HG02938 (cell line): Measurements from ENCODE around the gene C6orf62.
"Not testable (repeated sequence)": the region's sequence is repeated elsewhere in the genome, so short reads cannot be mapped to it uniquely, and the experiment has no call there.

Experiments
- ATAC-seq: cut with Tn5 transposase; IDR thresholded peaks from one replicate; pipeline ENCODE4 v1.9.1; 2021; ENCODE audit warnings: mild to moderate bottlenecking, moderate library complexity; ENCODE audit not compliant: unreplicated experiment

C6orf62 gene

DNA sequence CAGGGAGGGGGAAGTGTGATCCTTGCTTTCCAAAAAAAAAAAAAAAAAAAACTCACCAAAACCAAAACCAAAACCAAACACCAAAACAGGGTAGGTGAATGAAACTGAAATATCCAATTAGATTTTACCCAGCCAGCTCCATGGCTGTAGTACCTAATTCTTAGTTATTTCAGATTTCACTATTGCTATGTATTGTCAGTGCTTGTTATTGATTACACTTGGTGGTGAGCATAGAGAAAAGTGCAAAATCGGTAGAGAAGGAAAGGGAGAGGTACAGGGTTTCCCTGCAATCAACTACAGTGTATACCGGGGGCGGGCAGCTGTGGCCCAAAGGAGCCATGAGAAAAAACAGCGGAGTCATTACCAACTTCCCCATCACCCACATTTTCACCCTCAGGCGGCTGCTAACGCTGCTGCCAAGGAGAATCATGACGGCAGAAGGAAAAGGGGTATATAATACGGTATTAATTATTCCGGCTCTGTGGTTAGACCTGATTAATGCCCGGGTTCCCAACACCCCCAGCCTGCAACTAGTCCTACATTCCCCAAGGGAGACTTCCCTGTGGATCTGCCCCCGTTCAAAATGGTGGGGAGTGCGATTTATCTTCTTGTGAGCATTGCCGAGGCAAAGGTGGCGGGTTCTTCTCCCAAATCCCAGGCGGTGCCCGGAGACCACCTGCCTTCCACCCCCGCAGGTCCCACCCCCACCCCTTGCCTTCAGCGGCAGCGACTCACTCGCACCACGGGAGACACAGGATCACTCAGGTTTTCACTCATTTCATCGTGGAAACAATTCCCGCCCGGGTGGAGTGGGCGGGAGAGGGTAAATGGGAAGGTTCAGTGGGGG is at the start of gene C6orf62:
Gene C6orf62, minus strand, starts transcription at position 30 of the 847 bp plus-strand sequence. CDS start 486 bp downstream, outside the sequence.
- ATAC-seq, result peak; percentile 18

DNA sequence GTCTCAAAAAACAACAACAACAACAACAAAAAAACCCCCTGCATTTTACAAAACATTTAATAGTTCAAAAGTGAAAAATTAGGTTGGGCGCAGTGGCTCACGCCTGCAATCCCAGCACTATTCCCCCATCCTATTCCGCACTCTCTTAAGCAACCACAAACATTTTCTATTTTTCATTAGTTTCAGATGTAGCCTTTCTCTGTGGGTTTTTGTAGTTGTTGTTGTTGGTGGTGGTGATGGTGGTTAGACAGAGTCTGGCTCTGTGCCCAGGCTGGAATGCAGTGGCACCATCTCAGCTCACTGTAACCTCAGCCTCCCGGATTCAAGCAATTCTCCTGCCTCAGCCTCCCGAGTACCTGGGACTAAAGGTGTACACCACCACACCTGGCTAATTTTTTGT is 49.4 kb upstream of the C6orf62 start:
- no peak for ATAC-seq

DNA sequence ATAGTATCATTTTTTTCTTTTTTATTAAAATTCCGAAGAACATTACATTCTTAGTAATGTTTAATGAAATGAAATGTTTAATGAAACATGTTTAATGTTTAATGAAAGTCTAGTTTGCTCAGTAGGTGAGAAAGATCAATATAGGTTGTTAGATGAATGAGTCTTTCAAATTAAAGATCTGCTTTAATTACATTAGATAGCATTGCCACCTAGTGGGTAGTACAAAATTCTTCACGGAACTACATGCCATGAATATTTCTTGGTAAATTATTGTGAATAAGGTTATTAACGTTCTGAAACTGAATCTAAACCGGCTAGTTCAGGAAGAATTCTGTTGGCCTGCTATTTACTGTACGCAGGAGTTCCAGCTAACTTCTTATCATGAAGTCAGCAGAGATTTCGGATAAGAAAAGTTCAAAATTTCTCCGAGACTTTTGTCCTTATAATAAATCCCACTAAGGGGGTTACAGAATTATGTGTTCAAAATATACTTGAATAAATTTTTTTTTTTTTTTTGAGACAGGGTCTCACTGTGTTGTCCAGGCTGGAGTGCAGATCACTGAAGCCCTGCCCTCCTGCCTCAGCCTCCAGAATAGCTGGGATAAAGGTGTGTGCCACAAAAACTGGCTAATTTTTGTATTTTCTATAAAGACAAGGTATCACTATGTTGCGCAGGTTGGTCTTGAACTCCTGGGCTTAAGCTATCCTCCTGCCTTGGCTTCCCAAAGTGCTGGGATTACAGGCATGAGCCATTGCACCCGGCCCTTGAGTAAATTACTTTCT is 47.9 kb upstream of the C6orf62 start:
- no peak for ATAC-seq

DNA sequence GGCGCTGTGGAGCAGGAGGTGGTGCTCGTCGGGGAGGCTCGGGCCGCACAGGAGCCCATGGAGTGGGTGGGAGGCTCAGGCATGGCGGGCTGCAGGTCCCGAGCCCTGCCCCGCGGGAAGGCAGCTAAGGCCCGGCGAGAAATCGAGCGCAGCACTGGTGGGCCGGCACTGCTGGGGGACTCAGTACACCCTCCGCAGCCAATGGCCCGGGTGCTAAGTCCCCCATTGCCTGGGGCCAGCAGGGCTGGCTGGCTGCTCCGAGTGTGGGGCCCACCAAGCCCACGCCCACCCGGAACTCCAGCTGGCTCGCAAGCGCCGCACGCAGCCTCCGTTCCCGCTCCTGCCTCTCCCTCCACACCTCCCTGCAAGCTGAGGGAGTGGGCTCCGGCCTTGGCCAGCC is 47.0 kb upstream of the C6orf62 start:
- not testable (repeated sequence) for ATAC-seq

DNA sequence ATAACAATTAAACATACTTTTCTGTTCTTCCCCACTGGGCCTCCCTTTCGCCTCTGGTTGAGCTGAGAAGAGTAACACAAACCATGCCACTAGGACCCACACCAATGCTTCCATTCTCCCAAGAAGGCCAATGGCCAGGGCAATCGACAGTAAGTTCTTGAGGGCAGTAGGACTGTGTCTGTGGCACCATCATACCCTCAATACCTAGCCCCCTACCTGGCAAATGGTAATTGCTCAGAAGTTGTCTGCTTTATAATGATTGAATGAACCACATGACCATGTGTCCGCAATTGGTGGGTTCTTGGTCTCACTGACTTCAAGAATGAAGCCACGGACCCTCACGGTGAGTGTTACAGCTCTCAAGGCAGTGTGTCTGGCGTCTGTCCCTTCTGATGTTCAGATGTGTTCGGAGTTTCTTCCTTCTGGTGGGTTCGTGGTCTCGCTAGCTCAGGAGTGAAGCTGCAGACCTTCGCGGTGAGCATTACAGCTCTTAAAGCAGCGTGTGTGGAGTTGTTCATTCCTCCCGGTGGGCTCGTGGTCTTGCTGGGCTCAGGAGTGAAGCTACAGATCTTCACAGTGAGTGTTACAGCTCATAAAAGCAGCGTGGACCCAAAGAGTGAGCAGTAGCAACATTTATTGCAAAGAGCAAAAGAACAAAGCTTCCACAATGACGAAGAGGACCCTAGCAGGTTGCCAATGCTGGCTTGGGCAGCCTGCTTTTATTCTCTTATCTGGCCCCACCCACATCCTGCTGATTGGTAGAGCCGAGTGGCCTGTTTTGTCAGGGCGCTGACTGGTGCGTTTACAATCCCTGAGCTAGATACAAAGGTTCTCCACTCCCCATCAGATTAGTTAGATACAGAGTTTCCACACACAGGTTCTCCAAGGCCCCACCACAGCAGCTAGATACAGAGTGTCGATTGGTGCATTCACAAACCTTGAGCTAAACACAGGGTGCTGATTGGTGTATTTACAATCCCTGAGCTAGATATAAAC is 46.2 kb upstream of the C6orf62 start:
- not testable (repeated sequence) for ATAC-seq

DNA sequence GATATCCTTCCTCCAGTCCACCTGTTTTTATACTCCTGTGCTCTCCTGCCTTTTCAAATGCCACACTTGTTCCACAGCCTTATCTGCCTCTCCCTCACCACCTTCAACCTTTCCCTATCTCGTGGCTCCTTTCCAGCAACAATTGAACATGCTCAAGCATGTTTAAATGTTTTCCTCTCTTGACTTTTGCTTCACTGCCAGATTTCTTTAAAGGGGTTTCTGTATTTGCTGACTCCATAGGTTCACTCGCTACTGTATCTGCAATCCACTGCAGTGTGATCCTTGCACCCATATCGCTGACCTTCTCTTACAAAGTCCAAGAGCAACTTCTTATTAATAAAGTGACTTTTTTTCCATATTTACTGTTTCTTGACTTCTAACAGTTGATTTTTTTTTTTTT is 44.6 kb upstream of the C6orf62 start:
- ATAC-seq, result no peak

DNA sequence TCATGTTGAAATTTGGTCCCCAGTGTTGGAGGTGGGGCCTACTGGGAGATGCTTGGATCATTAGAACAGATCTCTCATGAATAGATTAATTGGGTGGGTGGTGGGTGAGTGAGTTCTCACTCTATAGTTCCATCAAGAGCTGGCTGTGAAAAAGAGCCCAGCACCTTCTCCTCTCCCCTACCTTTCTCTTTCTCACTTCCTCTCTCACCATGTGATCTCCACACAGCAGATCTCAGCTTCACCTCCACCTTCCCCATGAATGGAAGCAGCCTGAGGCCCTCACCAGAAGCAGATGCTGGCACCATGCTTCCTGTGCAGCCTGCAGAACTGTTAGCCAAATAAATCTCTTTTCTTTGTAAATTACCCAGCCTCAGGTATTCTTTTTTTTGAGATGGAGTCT is 42.9 kb upstream of the C6orf62 start:
- no peak for ATAC-seq

DNA sequence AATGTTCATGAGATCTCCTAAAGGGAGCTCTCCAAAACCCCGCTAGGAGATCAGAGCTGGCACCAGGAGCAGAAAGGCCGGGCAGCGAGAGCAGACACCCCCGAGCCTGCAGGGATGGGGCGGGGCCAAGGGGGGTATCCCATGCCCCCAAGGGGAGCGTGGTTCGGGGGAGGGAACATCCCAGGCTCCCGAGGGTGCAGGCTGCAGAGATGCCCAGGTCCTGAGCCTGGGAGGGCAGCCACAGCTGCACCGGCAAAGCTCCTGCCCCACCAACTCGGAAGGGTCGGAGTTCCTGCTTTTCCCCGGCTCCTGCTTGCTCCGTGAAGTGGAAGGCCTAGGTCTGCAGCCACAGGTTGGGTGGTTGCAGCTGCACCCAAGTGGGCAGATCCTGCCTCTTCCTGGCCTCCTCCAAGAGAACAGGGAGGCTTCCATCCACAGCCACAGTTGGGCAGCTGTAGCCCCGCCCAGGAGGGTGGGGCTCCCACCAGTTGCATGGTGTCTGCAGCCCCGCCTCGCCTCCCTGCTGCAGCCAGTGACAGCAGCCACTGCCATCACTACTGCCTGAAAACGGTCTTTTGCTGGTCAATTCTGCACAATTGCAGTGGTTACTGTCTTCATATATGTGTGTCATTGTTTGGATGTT is 42.4 kb upstream of the C6orf62 start:
- no peak for ATAC-seq

DNA sequence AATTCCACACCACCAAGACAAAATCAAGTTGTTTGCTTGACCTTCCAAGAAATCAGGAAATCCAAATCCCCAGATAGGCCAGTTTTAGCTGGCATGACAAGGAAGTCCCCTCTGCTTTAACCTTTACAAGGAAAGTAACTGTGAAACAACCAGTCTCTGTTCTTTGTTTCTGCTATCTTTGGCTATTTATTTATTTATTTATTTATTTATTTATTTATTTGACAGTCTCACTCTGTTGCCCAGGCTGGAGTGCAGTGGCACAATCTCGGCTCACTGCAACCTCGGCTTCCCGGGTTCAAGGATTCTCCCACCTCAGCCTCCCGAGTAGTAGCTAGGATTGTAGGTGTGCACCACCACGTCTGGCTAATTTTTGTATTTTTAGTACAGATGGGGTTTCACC is 41.3 kb upstream of the C6orf62 start:
- no peak for ATAC-seq

DNA sequence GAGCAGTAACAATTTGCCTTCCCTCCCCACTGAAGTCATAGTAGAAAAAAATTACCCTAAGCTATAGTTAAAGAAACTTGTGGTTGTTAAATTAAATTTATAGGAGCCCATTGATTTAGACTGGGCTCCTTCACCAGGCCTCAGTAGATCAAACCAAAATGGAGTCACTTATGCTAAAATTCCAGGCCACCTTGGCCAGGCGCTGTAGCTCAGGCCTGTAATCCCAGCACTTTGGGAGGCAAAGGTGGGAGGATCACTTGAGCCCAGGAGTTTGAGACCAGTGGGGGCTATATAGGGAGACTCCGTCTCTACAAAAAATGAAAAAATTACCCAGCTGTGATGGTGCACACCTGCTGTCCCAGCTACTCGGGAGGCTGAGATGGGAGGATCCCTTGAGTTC is 40.8 kb upstream of the C6orf62 start:
- ATAC-seq, result no peak

DNA sequence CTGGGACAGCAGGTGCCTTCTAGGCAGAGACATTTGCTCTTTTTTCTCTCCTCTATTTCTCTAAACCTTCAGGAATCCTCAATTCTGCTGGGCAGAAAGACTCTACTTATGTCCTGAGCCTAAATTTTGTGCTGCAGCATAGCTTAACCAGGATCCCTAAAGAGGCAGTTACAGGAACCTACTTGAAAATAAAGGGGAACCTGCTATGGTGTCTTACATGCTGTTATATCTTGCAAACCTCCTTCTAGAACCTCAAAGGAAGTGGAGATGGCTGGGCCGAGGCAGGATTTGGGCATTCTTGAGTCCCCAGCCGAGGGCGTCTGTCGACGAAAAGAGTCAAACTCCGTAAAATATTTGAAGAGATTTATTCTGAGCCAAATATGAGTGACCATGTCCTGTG is 38.7 kb upstream of the C6orf62 start:
- ATAC-seq, result no peak

DNA sequence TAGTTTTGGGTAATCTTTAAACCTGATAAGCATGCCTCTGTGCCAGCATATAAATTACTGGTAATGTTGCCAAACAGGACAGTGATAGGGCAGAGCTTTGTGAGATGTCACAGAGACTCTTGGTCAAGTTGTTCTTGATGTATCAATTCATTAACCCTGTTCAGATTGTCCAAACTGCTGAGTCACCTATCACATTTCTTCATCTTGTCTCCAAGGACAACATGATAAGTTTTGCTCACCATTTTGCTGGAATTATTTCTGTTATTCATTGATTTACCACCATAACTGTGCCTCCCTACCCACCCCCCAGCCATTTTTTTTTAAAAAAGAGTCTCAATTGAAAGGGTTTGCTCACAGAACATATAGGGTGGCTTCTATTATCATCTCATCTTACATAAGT is 36.3 kb upstream of the C6orf62 start:
- ATAC-seq, result no peak

DNA sequence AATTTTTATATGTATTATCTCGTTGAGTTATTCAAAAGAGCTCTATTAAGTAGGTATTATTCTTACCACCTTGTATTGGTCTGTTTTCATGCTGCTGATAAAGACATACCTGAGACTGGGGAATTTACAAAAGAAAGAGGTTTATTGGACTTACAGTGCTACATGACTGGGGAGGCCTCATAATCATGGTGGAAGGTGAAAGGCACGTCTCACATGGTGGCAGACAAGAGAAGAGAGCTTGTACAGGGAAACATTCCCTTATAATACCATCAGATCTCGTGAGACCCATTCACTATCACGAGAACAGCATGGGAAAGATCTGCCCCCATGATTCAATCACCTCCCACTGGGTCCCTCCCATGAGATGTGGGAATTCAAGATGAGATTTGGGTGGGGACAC is 35.4 kb upstream of the C6orf62 start:
- not testable (repeated sequence) for ATAC-seq

DNA sequence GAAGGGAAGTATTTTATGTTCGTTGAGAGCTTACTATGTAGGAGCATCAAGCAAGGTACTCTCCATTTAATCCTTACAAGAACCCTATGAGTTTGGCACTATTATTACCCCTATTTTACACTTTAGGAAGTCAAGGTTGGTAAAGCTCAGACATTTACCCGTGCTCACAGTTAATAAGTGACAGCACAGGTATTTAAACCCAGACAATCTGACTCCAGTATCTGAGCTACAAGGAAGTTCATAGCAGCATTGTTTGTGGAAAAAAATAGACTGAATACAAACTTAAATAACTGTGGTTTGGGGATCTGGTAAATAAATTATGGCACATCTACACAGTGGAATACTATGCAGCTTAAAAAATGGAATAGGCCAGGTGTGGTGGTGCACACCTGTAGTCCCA is 34.6 kb upstream of the C6orf62 start:
- ATAC-seq, result no peak

DNA sequence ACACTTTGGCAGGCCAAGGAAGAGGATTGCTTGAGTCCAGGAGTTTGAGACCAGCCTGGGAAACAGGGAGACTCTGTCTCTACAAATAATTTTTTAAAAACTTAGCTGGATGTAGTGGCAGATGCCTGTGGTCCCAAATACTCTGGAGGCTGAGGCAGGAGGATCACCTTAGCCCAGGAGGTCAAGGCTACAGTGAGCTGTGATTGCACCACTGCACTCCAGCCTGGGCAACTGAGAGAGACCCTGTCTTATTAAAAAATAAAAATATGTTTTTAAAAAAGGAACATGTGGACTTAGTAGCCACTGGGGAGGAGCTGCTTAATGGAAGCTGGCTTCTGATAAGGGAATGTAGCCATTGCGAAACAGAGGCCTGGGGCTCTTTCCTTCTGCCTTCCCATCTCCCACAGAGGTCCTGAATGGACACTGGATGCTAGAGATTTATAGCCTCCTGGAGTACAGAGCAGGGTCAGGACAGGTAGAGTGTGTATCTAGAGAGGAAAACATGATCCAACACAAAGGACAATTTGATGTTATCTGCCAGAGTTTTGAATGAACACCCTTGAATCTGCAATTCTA is 34.1 kb upstream of the C6orf62 start:
- no peak for ATAC-seq

DNA sequence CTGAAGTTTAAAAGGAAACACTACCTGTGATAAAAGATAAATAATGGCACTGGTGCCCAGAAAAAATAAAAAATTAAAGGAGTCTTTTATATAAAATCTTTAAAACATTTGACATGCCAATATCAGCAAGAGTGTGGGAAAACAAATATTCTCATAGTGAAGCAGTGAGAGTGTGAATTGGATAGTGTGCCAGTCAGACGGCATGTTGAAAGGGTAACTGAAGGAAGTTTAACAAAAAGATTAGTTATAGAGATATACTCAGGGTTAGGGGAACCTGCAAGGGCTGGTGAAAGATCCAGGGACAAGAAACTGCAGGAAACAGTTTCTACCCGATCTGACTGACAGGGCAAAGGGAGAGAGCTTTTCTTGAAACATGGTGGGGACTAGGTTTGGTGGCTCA is 33.5 kb upstream of the C6orf62 start:
- ATAC-seq, result no peak

DNA sequence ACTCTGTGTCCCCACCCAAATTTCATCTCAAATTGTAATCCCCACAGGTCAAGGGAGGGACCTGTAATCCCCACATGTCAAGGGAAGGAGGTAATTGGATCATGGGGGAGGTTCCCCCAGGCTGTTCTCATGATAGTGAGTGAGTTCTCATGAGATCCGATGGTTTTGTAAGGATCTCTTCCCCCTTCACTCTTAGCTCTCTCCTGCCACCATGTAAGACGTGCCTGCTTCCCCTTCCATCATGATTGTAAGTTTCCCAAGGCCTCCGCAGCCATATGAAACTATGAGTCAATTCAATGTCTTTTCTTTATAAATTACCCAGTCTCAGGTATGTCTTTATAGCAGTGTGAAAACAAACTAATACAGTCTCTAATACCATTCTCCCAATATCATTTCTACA is 31.9 kb upstream of the C6orf62 start:
- not testable (repeated sequence) for ATAC-seq

DNA sequence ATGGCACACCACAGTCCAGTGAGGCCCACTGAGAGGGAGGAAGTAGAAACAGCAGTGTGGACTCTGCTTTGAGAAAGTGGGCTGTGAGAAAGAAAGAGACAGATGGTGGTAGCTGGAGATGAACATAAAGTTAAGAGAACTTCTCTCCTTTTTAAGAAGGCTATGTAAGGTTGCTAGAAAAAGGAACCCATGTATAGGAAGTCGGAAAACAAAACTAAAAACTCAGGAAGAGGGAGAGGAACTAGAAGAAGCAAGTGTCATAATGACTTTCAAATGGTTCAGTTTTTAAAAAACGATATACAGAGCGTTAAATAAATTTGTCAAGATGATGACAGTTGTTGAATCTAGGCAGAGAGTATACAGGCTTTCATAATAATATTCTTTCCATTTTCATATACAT is 30.3 kb upstream of the C6orf62 start:
- no peak for ATAC-seq

DNA sequence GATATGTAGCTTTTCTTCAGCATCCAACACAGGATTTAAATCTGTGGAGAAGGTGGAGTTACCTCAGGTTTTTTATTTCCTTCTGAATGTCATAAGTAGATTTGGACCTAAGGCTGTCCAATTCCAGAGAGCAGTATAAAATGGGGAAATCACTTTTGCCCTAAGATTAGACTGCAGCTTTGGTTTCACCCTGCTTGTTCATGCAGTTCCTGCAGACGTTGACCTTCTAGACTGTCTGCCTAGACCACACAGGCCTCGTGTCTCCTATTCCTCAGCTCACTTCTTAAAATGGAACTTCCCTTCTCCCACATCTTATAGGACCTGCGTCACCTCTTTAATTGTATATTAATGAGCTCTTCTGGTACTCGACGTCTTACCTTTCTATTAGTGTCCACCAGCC is 26.0 kb upstream of the C6orf62 start:
- no peak for ATAC-seq

DNA sequence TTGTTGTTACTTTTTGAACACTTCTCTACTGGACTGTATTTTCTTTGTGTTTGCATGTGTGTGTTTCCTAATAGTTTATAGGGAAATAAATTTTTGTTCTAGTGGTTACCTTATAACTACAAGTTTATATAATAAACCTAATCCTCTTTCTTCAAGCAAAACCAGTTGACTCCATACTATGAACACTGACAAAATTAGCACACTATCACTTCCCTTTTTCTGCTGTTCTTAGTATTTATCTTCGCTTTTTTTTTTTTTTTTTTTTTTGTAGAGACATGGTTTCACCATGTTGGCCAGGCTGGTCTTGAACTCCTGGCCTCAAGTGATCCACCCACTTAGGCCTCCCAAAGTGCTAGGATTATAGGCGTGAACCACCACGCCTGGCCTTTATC is 25.0 kb upstream of the C6orf62 start:
- ATAC-seq, result peak; percentile 58
